ENCODE measurements around the gene AGBL4. TPM values are rescaled to one million over a fixed set of nuclear protein-coding genes. Genes with fewer than 3 reads are reported as not detected.

AGBL4 gene
- total RNA-seq, 1 experiment from 2014 or later = 0.33 TPM

DNA sequence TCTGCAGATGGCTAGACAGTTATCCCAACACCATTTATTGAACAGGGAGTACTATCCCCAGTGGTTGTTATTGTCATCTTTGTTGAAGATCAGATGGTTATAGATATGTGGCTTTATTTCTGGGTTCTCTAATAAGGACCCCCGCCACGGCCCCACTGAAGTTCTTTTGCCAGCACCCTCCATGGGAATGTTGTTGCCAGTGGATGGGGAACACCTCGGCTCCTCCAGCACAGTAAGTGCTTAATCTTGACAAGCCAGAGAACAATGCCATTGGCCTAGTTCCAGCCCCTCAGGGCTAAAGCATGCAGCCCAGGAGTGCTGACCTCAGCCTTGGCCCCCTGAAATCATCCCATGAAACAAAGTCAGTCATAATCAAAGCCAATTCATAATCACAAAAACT, 337.6 kb downstream of the AGBL4 start:
- H3K79me2 ChIP-seq (ENCODE audit: low read length) = no peaks in the 10 kb centered on the region
- H3K27ac ChIP-seq (ENCODE audit: low read length) = no peak overlapping the region
- peaks cover 10% of the 10 kb centered on the region; the same call in 1 of the 2 replicates for H3K4me1 ChIP-seq (ENCODE audit: insufficient read depth, low read length)
- H3K9me2 ChIP-seq (replicated peaks; ENCODE audit: low read length) = no peaks in the 10 kb centered on the region
- BruUV-seq (replicated peaks) = no TSS peak
- no peak overlapping the region for H3K9ac ChIP-seq (ENCODE audit: low read length)
- H2AFZ ChIP-seq (ENCODE audit: low read length) = no peak overlapping the region
- H3F3A ChIP-seq (ENCODE audit: low read length, unreplicated experiment) = no peaks in the 10 kb centered on the region
- H3K36me3 ChIP-seq (ENCODE audit: low read depth, low read length) = no peaks in the 10 kb centered on the region
- no peaks in the 10 kb centered on the region for H4K20me1 ChIP-seq (ENCODE audit: low read length)
- ATAC-seq = no peak
- POLR2A ChIA-PET (ENCODE audit: unreplicated experiment) = no interaction called here
- H3K9me3 ChIP-seq (ENCODE audit: low read length) = no peaks in the 10 kb centered on the region
- CTCF ChIA-PET = no interaction called here
- TF ChIP-seq EZH2phosphoT487 (IDR thresholded peaks at IDR 0.05; ENCODE audit: borderline replicate concordance, low read length) (no peak), CTCF (conservative IDR thresholded peaks at IDR 0.05; ENCODE audit: low read depth, low read length) (no peak), EZH2 (IDR thresholded peaks at IDR 0.05; ENCODE audit: low read length, unreplicated experiment) (no peak)
- intact Hi-C loops (cut with micrococcal nuclease) = no loop called here
- no peaks in the 10 kb centered on the region for H3K27me3 ChIP-seq (ENCODE audit: low read length)
- peak; percentile 19 for DNase-seq
- H3K4me2 ChIP-seq (ENCODE audit: low read length) = no peak overlapping the region
- no peak overlapping the region for H3K4me3 ChIP-seq (ENCODE audit: low read length)

GRCh38 chr1:49677706-49678105, 346.0 kb downstream of the AGBL4 start:
- H3K9me3 ChIP-seq (ENCODE audit: low read length) = no peaks in the 10 kb centered on the region; the same call in 1 of the 2 replicates
- ATAC-seq (no peak), DNase-seq (no peak)
- no peak overlapping the region for H3K4me3 ChIP-seq (ENCODE audit: low read length)
- ChIA-PET POLR2A (ENCODE audit: unreplicated experiment) (no interaction called here), CTCF (no interaction called here)
- no peaks in the 10 kb centered on the region for H3F3A ChIP-seq (ENCODE audit: low read length, unreplicated experiment)
- no TSS peak for BruUV-seq (replicated peaks)
- no peaks in the 10 kb centered on the region for H3K79me2 ChIP-seq (ENCODE audit: low read length)
- H3K4me1 ChIP-seq (ENCODE audit: insufficient read depth, low read length) = no peaks in the 10 kb centered on the region
- no peak overlapping the region for H3K27ac ChIP-seq (ENCODE audit: low read length)
- H3K27me3 ChIP-seq (ENCODE audit: low read length) = no peaks in the 10 kb centered on the region
- no peak overlapping the region for H3K9ac ChIP-seq (ENCODE audit: low read length)
- no peak overlapping the region for H3K4me2 ChIP-seq (ENCODE audit: low read length)
- no peaks in the 10 kb centered on the region for H4K20me1 ChIP-seq (ENCODE audit: low read length)
- H2AFZ ChIP-seq (ENCODE audit: low read length) = no peak overlapping the region
- no peaks in the 10 kb centered on the region for H3K36me3 ChIP-seq (ENCODE audit: low read depth, low read length)
- H3K9me2 ChIP-seq (replicated peaks; ENCODE audit: low read length) = no peaks in the 10 kb centered on the region
- no peak for TF ChIP-seq EZH2 (IDR thresholded peaks at IDR 0.05; ENCODE audit: low read length, unreplicated experiment)
- TF ChIP-seq EZH2phosphoT487 (IDR thresholded peaks at IDR 0.05; ENCODE audit: borderline replicate concordance, low read length) = no peak
- TF ChIP-seq CTCF (conservative IDR thresholded peaks at IDR 0.05; ENCODE audit: low read depth, low read length) = no peak
- intact Hi-C loops (cut with micrococcal nuclease) = no loop called here

- ChIA-PET CTCF (no interaction called here), POLR2A (ENCODE audit: unreplicated experiment) (no interaction called here)
- Histone ChIP-seq H3K9me3 (ENCODE audit: low read length) (no peaks in the 10 kb centered on the region), H4K20me1 (ENCODE audit: low read length) (no peaks in the 10 kb centered on the region), H3K9ac (ENCODE audit: low read length) (no peak overlapping the region), H2AFZ (ENCODE audit: low read length) (no peak overlapping the region), H3K27me3 (ENCODE audit: low read length) (no peaks in the 10 kb centered on the region), H3K79me2 (ENCODE audit: low read length) (no peaks in the 10 kb centered on the region), H3K4me1 (ENCODE audit: insufficient read depth, low read length) (no peaks in the 10 kb centered on the region), H3K9me2 (replicated peaks; ENCODE audit: low read length) (no peaks in the 10 kb centered on the region), H3K4me2 (ENCODE audit: low read length) (no peak overlapping the region), H3K4me3 (ENCODE audit: low read length) (no peak overlapping the region), H3K27ac (ENCODE audit: low read length) (no peak overlapping the region), H3F3A (ENCODE audit: low read length, unreplicated experiment) (no peaks in the 10 kb centered on the region), H3K36me3 (ENCODE audit: low read depth, low read length) (no peaks in the 10 kb centered on the region)
- TF ChIP-seq EZH2phosphoT487 (IDR thresholded peaks at IDR 0.05; ENCODE audit: borderline replicate concordance, low read length) (no peak), EZH2 (IDR thresholded peaks at IDR 0.05; ENCODE audit: low read length, unreplicated experiment) (no peak), CTCF (conservative IDR thresholded peaks at IDR 0.05; ENCODE audit: low read depth, low read length) (peak; percentile 35)
- BruUV-seq (replicated peaks) = no TSS peak
- intact Hi-C loops (cut with micrococcal nuclease) = no loop called here
- DNase-seq = no peak
- ATAC-seq = no peak
Observed at GRCh38 chr1:49651136-49651535, 372.6 kb downstream of the AGBL4 start.
